GM12878 (cell line): ENCODE data around the gene CARD9. TPM values are rescaled to one million over a fixed set of nuclear protein-coding genes. Genes with fewer than 3 reads are reported as not detected.

Source experiments
- ATAC-seq: fragments of 200-7000 bp; cut with Tn5 transposase; 3 replicates; pipeline ENCODE4 v1.9.1; 2020; ENCODE audit warnings: mild to moderate bottlenecking, moderate library complexity
- BruUV-seq: library from RNA; stranded (reverse); fragments of 400-500 nt; replicated peaks from 2 replicates; lab custom pipeline; 2021; lab: Mats Ljungman, UMichigan
- CTCF ChIA-PET: fragments of 300-600 bp; sonication (Branson Sonifier 250); formaldehyde crosslinking; extraction: SDS; loops from one replicate; lab custom pipeline; 2021; ENCODE audit warnings: inconsistent platforms; lab: Yijun Ruan, JAX
- POLR2A ChIA-PET: fragments of 350-600 bp; formaldehyde crosslinking; extraction: SDS; loops from one replicate; lab custom pipeline; 2021; ENCODE audit warnings: inconsistent platforms; lab: Charles Lee
- RAD21 ChIA-PET: fragments of 300-600 bp; sonication (Branson Sonifier 250); formaldehyde crosslinking; loops from one replicate; lab custom pipeline; 2023; ENCODE audit warnings: antibody characterized with exemption; ENCODE audit not compliant: unreplicated experiment; lab: Charles Lee
- SMC1A ChIA-PET: fragments of 300-600 bp; sonication (Branson Sonifier 250); formaldehyde crosslinking; loops from one replicate; lab custom pipeline; 2023; ENCODE audit not compliant: unreplicated experiment, uncharacterized antibody; lab: Charles Lee
- DNase-seq: peaks from one replicate; pipeline ENCODE4 v3.0.0-alpha.2; 2011; ENCODE audit warnings: low read depth, low spot score
- FAIRE-seq: peaks from 3 replicates; lab custom pipeline; 2011; peaks lifted over from hg19 to GRCh38; lab: Jason Lieb, UNC
- H2AFZ ChIP-seq: 2 replicates; pipeline ENCODE4 v1.6.0; 2011; ENCODE audit warnings: low read depth, low read length, control low read depth; ENCODE audit not compliant: control insufficient read depth
- H3K27ac ChIP-seq: 2 replicates; pipeline ENCODE4 v1.5.1; 2011; ENCODE audit warnings: control low read depth; ENCODE audit not compliant: control insufficient read depth, insufficient read depth
- H3K27me3 ChIP-seq, 2 experiments: replicated peaks in 1 of 2; 2 replicates each; pipeline versions ENCODE4 v1.6.0 to v1.6.1; 2011; ENCODE audit warnings: low read length in 1 of 2; ENCODE audit not compliant: control insufficient read depth in 2 of 2, insufficient read depth in 2 of 2
- H3K36me3 ChIP-seq, 2 experiments: 2 replicates each; pipeline ENCODE4 v1.5.1; 2011; ENCODE audit warnings: low read length in 1 of 2; ENCODE audit not compliant: control insufficient read depth in 2 of 2, insufficient read depth in 2 of 2
- H3K4me1 ChIP-seq: 2 replicates; pipeline ENCODE4 v1.6.1; 2011; ENCODE audit warnings: mild to moderate bottlenecking, low read length, moderate library complexity, mixed read lengths; ENCODE audit not compliant: control insufficient read depth, insufficient read depth
- H3K4me2 ChIP-seq: 2 replicates; pipeline ENCODE4 v1.6.0; 2011; ENCODE audit warnings: control low read depth; ENCODE audit not compliant: control insufficient read depth, insufficient read depth
- H3K4me3 ChIP-seq: fragments of 200-600 bp; sonication (generic); 2 replicates; pipeline ENCODE4 v1.5.1; 2016
- H3K79me2 ChIP-seq: 2 replicates; pipeline ENCODE4 v1.6.0; 2011; ENCODE audit warnings: low read length; ENCODE audit not compliant: control insufficient read depth, insufficient read depth
- H3K9ac ChIP-seq: 2 replicates; pipeline ENCODE4 v1.8.0; 2011; ENCODE audit warnings: low read length, control low read depth, mixed read lengths; ENCODE audit not compliant: control insufficient read depth, insufficient read depth
- H3K9me3 ChIP-seq: replicated peaks from 3 replicates; pipeline ENCODE4 v1.5.1; 2011; ENCODE audit warnings: mild to moderate bottlenecking, low read length; ENCODE audit not compliant: control insufficient read depth, insufficient read depth
- H4K20me1 ChIP-seq: 2 replicates; pipeline ENCODE4 v1.6.0; 2011; ENCODE audit not compliant: control insufficient read depth, insufficient read depth
- CBFB ChIP-seq: IDR thresholded peaks from 2 replicates; pipeline ENCODE4 v1.6.1; 2016; ENCODE audit warnings: antibody characterized with exemption, low read depth
- CUX1 ChIP-seq: IDR thresholded peaks from 2 replicates; pipeline ENCODE4 v1.6.1; 2012; ENCODE audit warnings: improper control_type of control experiment, low read depth, low read length; ENCODE audit not compliant: insufficient replicate concordance
- FOS ChIP-seq: IDR thresholded peaks from 3 replicates; pipeline ENCODE4 v1.6.1; 2011; ENCODE audit warnings: borderline replicate concordance; ENCODE audit not compliant: insufficient read length; ENCODE audit errors: extremely low read depth
- RAD21 ChIP-seq: IDR thresholded peaks from 2 replicates; pipeline ENCODE4 v1.6.1; 2011; ENCODE audit warnings: mild to moderate bottlenecking, low read depth, low read length, moderate library complexity; ENCODE audit not compliant: insufficient read depth
- RELA ChIP-seq: fragments of 450-650 bp; IDR thresholded peaks from 2 replicates; pipeline ENCODE4 v1.8.0; 2014; ENCODE audit warnings: borderline replicate concordance; ENCODE audit not compliant: partially characterized antibody
- ZNF592 ChIP-seq: fragments of 450-650 bp; IDR thresholded peaks from 2 replicates; pipeline ENCODE4 v1.6.1; 2017; ENCODE audit warnings: mild to moderate bottlenecking, moderate library complexity
- WGBS: methylation state at CpG from one replicate; pipeline ENCODE4 v1.1.6; 2016; ENCODE audit warnings: low lambda C conversion rate; ENCODE audit not compliant: insufficient replicate concordance, insufficient coverage; ENCODE audit errors: missing lambda C conversion rate; 5-methylcytosine and 5-hydroxymethylcytosine counted together
- in situ Hi-C: fragments of 300-500 bp; cut with MboI; formaldehyde crosslinking; loops from 9 replicates; pipeline ENCODE4 v1.14.3; 2018; ENCODE audit warnings: mixed read lengths
- intact Hi-C: fragments of 100-400 bp; cut with micrococcal nuclease; formaldehyde crosslinking; loops from one replicate; pipeline ENCODE4 v1.14.2; 2022; ENCODE audit not compliant: unreplicated experiment
- polyA plus RNA-seq, 11 experiments: library from polyadenylated mRNA; depleted of rRNA in 4 of 11; unstranded in 6 of 11; stranded (reverse) in 5 of 11; fragments of >200 nt; fragmentation: Nextera tagmentation in 4 of 11; fragmentation: Illumina TruSeq in 1 of 11; extraction: Ambion mirVana in 4 of 11; extraction: Trizol in 1 of 11; gene quantifications; 1 replicate in 1 of 11; 2 replicates in 10 of 11; pipeline versions ENCODE4 v1.2.1 to v1.2.3, GENCODE V29; 2011 to 2016; ENCODE audit warnings: inconsistent platforms in 2 of 11, missing spikeins in 2 of 11, low read depth in 1 of 11
- total RNA-seq, 4 experiments: library from RNA; depleted of rRNA in 3 of 4; stranded (reverse); fragments of >200 nt in 3 of 4; fragmentation: Illumina TruSeq in 1 of 4; extraction: Trizol in 1 of 4; gene quantifications; 2 replicates each; pipeline versions ENCODE4 v1.2.1 to v1.2.3, GENCODE V29; 2013 to 2021

The CARD9 gene
- total and polyA plus RNA-seq, 10 of the 15 experiments (the other 5 are each of a cell fraction or from before 2014, with no cell fraction given), result 0.11 to 4.9 (median 1.8) TPM; not detected in 1

- in situ Hi-C loops (no loop called here), intact Hi-C loops (no loop called here)
- no peak for FAIRE-seq
- Histone ChIP-seq H3K4me1 (peaks cover 10% of the 10 kb centered on the region), H3K4me3 (no peak overlapping the region), H3K27ac (no peak overlapping the region), H3K36me3 (no peaks in the 10 kb centered on the region), H2AFZ (no peak overlapping the region), H3K27me3 (no peaks in the 10 kb centered on the region), H3K79me2 (no peaks in the 10 kb centered on the region), H3K4me2 (no peak overlapping the region), H3K9ac (no peak overlapping the region), H4K20me1 (no peaks in the 10 kb centered on the region), H3K9me3 (no peaks in the 10 kb centered on the region; the same call in 2 of the 3 replicates)
- no TSS peak for BruUV-seq
- ChIA-PET RAD21 (no interaction called here), POLR2A (no interaction called here), SMC1A (no interaction called here), CTCF (no interaction called here)
- ATAC-seq, result no peak
- WGBS, result 82% methylated on average over 23 of the region's 26 CpGs
- no peak for TF ChIP-seq RELA
- TF ChIP-seq ZNF592, result no peak
- TF ChIP-seq CBFB, result no peak
- TF ChIP-seq RAD21, result no peak
- TF ChIP-seq CUX1, result no peak
- TF ChIP-seq FOS, result no peak
- no peak for DNase-seq
These were observed 11.6 kb downstream of the CARD9 start for GRCh38 chr9:136361754-136362449.
